ENCODE measurements around the gene MRI1.

- TF ChIP-seq POLR2A (IDR thresholded peaks at IDR 0.05; ENCODE audit: low read length): no peak
- TF ChIP-seq GATA1 (IDR thresholded peaks at IDR 0.05; ENCODE audit: low read depth, low read length): no peak
Observed at GRCh38 chr19:13781547-13781946, 17.2 kb downstream of the MRI1 start.
